ENCODE measurements around the gene GRAMD4.

Gene GRAMD4

GRCh38 chr22:46673662-46674236, 53.6 kb downstream of the GRAMD4 start:
- TF ChIP-seq, protein P1, sequence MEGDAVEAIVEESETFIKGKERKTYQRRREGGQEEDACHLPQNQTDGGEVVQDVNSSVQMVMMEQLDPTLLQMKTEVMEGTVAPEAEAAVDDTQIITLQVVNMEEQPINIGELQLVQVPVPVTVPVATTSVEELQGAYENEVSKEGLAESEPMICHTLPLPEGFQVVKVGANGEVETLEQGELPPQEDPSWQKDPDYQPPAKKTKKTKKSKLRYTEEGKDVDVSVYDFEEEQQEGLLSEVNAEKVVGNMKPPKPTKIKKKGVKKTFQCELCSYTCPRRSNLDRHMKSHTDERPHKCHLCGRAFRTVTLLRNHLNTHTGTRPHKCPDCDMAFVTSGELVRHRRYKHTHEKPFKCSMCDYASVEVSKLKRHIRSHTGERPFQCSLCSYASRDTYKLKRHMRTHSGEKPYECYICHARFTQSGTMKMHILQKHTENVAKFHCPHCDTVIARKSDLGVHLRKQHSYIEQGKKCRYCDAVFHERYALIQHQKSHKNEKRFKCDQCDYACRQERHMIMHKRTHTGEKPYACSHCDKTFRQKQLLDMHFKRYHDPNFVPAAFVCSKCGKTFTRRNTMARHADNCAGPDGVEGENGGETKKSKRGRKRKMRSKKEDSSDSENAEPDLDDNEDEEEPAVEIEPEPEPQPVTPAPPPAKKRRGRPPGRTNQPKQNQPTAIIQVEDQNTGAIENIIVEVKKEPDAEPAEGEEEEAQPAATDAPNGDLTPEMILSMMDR (conservative IDR thresholded peaks at IDR 0.05; ENCODE audit: low read length): no peak
- no peak for DNase-seq (ENCODE audit: low read depth)
- H3K4me3 ChIP-seq (ENCODE audit: low read length): no peak overlapping the region

DNA sequence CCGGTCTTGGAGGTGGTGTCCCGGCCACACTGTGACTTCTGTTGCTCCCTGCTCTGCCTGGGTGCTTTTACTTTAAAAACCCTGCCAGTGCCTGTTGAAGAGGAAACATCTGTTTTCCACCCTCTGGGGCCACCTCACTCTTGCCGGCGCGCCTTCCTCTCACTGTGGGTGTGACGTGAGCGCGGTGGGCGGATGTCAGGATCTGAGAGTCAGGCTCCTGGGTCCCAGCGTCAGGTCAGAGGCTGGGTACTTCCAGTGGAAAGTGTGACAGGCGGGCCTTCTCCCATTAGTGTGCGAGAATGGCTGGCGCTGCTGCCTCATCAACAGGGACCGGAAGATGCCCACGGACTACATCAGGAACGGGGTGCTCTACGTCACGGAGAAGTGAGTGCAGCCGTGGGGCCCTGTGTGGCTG, 54.2 kb downstream of the GRAMD4 start:
- H3K4me3 ChIP-seq (ENCODE audit: low read length): no peak overlapping the region
- no peak for DNase-seq (ENCODE audit: low read depth)
- TF ChIP-seq, protein P1 (conservative IDR thresholded peaks at IDR 0.05; ENCODE audit: low read length): no peak

- no peak for DNase-seq (ENCODE audit: low read depth)
- no peak overlapping the region for H3K4me3 ChIP-seq (ENCODE audit: low read length)
- TF ChIP-seq, protein P1 (conservative IDR thresholded peaks at IDR 0.05; ENCODE audit: low read length): no peak
Measured at GRCh38 chr22:46674906-46675305, 54.7 kb downstream of the GRAMD4 start.

DNA sequence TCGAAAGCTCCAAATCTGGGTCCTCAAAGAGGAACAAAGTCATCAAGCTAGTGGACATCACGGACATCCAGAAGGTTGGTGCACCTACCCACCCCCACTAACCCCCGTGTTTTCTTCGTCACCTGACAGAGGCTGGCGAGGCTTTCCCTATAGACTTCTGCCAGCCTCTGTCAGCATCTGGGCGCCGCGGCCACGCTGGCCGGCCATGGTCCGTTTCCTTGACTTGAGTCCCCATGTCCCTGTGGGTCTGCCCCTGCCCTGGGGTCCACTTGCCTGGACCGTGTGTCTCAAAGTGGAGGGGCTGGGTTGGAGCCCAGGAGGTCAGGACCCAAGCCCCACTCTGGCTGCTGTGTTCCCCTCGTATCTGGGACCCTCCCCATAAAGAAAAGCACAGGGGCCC, 55.3 kb downstream of the GRAMD4 start:
- TF ChIP-seq, protein P1 (conservative IDR thresholded peaks at IDR 0.05; ENCODE audit: low read length): no peak
- DNase-seq (ENCODE audit: low read depth): no peak
- H3K4me3 ChIP-seq (ENCODE audit: low read length): no peak overlapping the region

GRCh38 chr22:46675938-46676337, 55.8 kb downstream of the GRAMD4 start:
- no peak for DNase-seq (ENCODE audit: low read depth)
- TF ChIP-seq, protein P1 (conservative IDR thresholded peaks at IDR 0.05; ENCODE audit: low read length): no peak
- no peak overlapping the region for H3K4me3 ChIP-seq (ENCODE audit: low read length)

- no peak overlapping the region for H3K4me3 ChIP-seq (ENCODE audit: low read length)
- TF ChIP-seq, protein P1 (conservative IDR thresholded peaks at IDR 0.05; ENCODE audit: low read length): no peak
- no peak for DNase-seq (ENCODE audit: low read depth)
Measured at GRCh38 chr22:46676479-46676878, 56.3 kb downstream of the GRAMD4 start.

- no peak overlapping the region for H3K4me3 ChIP-seq (ENCODE audit: low read length)
- no peak for DNase-seq (ENCODE audit: low read depth)
- TF ChIP-seq, protein P1 (conservative IDR thresholded peaks at IDR 0.05; ENCODE audit: low read length): no peak
Measured at GRCh38 chr22:46676881-46677280, 56.7 kb downstream of the GRAMD4 start.
